Measurements from ENCODE around the gene SPACA4. TPM values are rescaled to one million over a fixed set of nuclear protein-coding genes. Genes with fewer than 3 reads are reported as not detected.

Gene SPACA4
- total RNA-seq, 1 experiment from 2014 or later = not detected

Other genes with a start within 250 kb of the SPACA4 start
- gene TMEM143, start 242.8 kb upstream of the SPACA4 start, total RNA-seq (2014; rRNA removed; shearing (Covaris generic)) = 11.5 and 17.4 TPM in 2 replicates
- gene SYNGR4, start 242.4 kb upstream of the SPACA4 start, total RNA-seq (2014; rRNA removed; shearing (Covaris generic)) = not detected in 2 replicates
- 110 and 111 TPM in 2 replicates for gene KDELR1, start 215.2 kb upstream of the SPACA4 start, total RNA-seq (2014; rRNA removed; shearing (Covaris generic))
- 4.4 and 4.8 TPM in 2 replicates for gene GRIN2D, start 213.1 kb upstream of the SPACA4 start, total RNA-seq (2014; rRNA removed; shearing (Covaris generic))
- gene GRWD1, start 160.8 kb upstream of the SPACA4 start, total RNA-seq (2014; rRNA removed; shearing (Covaris generic)) = 80.6 and 97.8 TPM in 2 replicates
- gene KCNJ14, start 151.2 kb upstream of the SPACA4 start, total RNA-seq (2014; rRNA removed; shearing (Covaris generic)) = 0.21 and 0.70 TPM in 2 replicates
- 42.9 and 51.3 TPM in 2 replicates for gene CYTH2, start 137.4 kb upstream of the SPACA4 start, total RNA-seq (2014; rRNA removed; shearing (Covaris generic))
- 3.0 and 3.6 TPM in 2 replicates for gene LMTK3, start 94.9 kb upstream of the SPACA4 start, total RNA-seq (2014; rRNA removed; shearing (Covaris generic))
- 1.8 and 2.8 TPM in 2 replicates for gene SULT2B1, start 54.6 kb upstream of the SPACA4 start, total RNA-seq (2014; rRNA removed; shearing (Covaris generic))
- 3.8 and 4.0 TPM in 2 replicates for gene FAM83E, start 8.3 kb downstream of the SPACA4 start, total RNA-seq (2014; rRNA removed; shearing (Covaris generic))
- gene RPL18, start 12.4 kb downstream of the SPACA4 start, total RNA-seq (2014; rRNA removed; shearing (Covaris generic)) = 3,978 and 5,156 TPM in 2 replicates
- 10.9 and 26.4 TPM in 2 replicates for gene SPHK2, start 12.8 kb downstream of the SPACA4 start, total RNA-seq (2014; rRNA removed; shearing (Covaris generic))
- gene DBP, start 30.6 kb downstream of the SPACA4 start, total RNA-seq (2014; rRNA removed; shearing (Covaris generic)) = 11.2 and 18.2 TPM in 2 replicates
- gene CA11, start 39.4 kb downstream of the SPACA4 start, total RNA-seq (2014; rRNA removed; shearing (Covaris generic)) = 10.8 and 24.0 TPM in 2 replicates
- 0.15 TPM in 1 of 2 replicates, not detected in the other for gene NTN5, start 66.3 kb downstream of the SPACA4 start, total RNA-seq (2014; rRNA removed; shearing (Covaris generic))
- gene FUT2, start 89.2 kb downstream of the SPACA4 start, total RNA-seq (2014; rRNA removed; shearing (Covaris generic)) = 0.78 and 1.8 TPM in 2 replicates
- gene MAMSTR, start 113.0 kb downstream of the SPACA4 start, total RNA-seq (2014; rRNA removed; shearing (Covaris generic)) = 1.7 and 2.4 TPM in 2 replicates
- 4.5 and 4.6 TPM in 2 replicates for gene RASIP1, start 133.9 kb downstream of the SPACA4 start, total RNA-seq (2014; rRNA removed; shearing (Covaris generic))
- 0.18 and 0.24 TPM in 2 replicates for gene IZUMO1, start 140.2 kb downstream of the SPACA4 start, total RNA-seq (2014; rRNA removed; shearing (Covaris generic))
- 6.1 and 8.2 TPM in 2 replicates for gene FUT1, start 145.9 kb downstream of the SPACA4 start, total RNA-seq (2014; rRNA removed; shearing (Covaris generic))
- 0.35 TPM in 1 of 2 replicates, not detected in the other for gene FGF21, start 148.8 kb downstream of the SPACA4 start, total RNA-seq (2014; rRNA removed; shearing (Covaris generic))
- 31.5 and 40.0 TPM in 2 replicates for gene BCAT2, start 204.3 kb downstream of the SPACA4 start, total RNA-seq (2014; rRNA removed; shearing (Covaris generic))
- 9.9 and 18.0 TPM in 2 replicates for gene HSD17B14, start 229.7 kb downstream of the SPACA4 start, total RNA-seq (2014; rRNA removed; shearing (Covaris generic))